Measurements from ENCODE around the gene SGCA. TPM values are rescaled to one million over a fixed set of nuclear protein-coding genes. Genes with fewer than 3 reads are reported as not detected.

The SGCA gene
- total and polyA plus RNA-seq, 2 of the 13 experiments (the other 11 are each of a cell fraction or from before 2014, with no cell fraction given), result not detected

- TF ChIP-seq CREBL2 (CRISPR knock-in tag; IDR thresholded peaks at IDR 0.05; ENCODE audit: borderline replicate concordance) (0 out of 2 replicates have a peak, but pooled peaks have one; percentile 20), RXRA (CRISPR knock-in tag; IDR thresholded peaks at IDR 0.05) (0 out of 2 replicates have a peak, but pooled peaks have one; percentile 9), HNRNPK (IDR thresholded peaks at IDR 0.05; ENCODE audit: low read depth, low read length, poor library complexity, severe bottlenecking) (peak; percentile 25), THAP7 (CRISPR knock-in tag; IDR thresholded peaks at IDR 0.05) (no peak), TRIM24 (CRISPR knock-in tag; IDR thresholded peaks at IDR 0.05) (no peak), THRA (CRISPR knock-in tag; IDR thresholded peaks at IDR 0.05; ENCODE audit: borderline replicate concordance) (peak; percentile 43; the same call in 1 of the 2 replicates), ZXDC (CRISPR knock-in tag; IDR thresholded peaks at IDR 0.05) (no peak), TIGD3 (CRISPR knock-in tag; IDR thresholded peaks at IDR 0.05; ENCODE audit: borderline replicate concordance) (peak; percentile 56; the same call in 1 of the 2 replicates), UBTF (CRISPR knock-in tag; IDR thresholded peaks at IDR 0.05) (peak; percentile 55; the same call in 1 of the 2 replicates), MAF1 (CRISPR knock-in tag; IDR thresholded peaks at IDR 0.05; ENCODE audit: borderline replicate concordance) (no peak), MXI1 (IDR thresholded peaks at IDR 0.05; ENCODE audit: borderline replicate concordance, low read depth, low read length) (no peak), THAP9 (CRISPR knock-in tag; IDR thresholded peaks at IDR 0.05; ENCODE audit: borderline replicate concordance) (no peak), ZNF235 (CRISPR knock-in tag; IDR thresholded peaks at IDR 0.05; ENCODE audit: borderline replicate concordance) (no peak)
Observed at GRCh38 chr17:50148226-50149090, 17.3 kb upstream of the SGCA start (continued).
